Measurements from ENCODE around the gene HMGXB4. TPM values are rescaled to one million over a fixed set of nuclear protein-coding genes. Genes with fewer than 3 reads are reported as not detected.

The HMGXB4 gene
- total and polyA plus RNA-seq, 2 of the 13 experiments (the other 11 are each of a cell fraction or from before 2014, with no cell fraction given), result 13.9 to 16.3 TPM

DNA sequence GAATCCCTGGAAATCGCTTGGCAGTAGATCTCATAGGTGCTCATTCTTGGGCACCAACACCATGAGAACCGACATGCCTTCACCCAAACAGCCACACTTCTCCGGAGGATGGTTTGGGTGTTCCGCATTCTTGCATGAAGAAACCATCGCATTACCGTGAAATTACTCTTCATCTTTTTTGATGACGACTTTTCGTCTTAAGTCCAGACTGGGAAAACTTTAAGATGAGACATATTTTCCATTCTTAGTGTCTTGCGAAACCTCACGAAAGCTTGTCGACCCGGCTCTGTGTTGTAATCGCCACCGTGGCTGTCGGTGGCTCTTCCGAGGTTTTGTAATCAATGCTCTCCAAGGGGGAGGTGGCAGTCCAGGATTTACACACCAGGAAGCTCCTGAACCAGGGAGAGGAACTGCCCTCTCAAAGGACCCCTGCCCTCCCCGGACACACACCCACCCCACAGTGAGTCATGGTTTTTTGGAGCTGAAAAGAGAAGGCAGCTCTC is 44.1 kb downstream of the HMGXB4 start (continued):
- TF ChIP-seq, protein P1, sequence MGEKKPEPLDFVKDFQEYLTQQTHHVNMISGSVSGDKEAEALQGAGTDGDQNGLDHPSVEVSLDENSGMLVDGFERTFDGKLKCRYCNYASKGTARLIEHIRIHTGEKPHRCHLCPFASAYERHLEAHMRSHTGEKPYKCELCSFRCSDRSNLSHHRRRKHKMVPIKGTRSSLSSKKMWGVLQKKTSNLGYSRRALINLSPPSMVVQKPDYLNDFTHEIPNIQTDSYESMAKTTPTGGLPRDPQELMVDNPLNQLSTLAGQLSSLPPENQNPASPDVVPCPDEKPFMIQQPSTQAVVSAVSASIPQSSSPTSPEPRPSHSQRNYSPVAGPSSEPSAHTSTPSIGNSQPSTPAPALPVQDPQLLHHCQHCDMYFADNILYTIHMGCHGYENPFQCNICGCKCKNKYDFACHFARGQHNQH (CRISPR knock-in tag; IDR thresholded peaks at IDR 0.05), result no peak
- no peak for TF ChIP-seq ZBTB3 (CRISPR knock-in tag; IDR thresholded peaks at IDR 0.05; ENCODE audit: borderline replicate concordance, low read depth)
- TF ChIP-seq ZNF589 (CRISPR knock-in tag; conservative IDR thresholded peaks at IDR 0.05), result no peak
- no peak for TF ChIP-seq RBAK (CRISPR knock-in tag; IDR thresholded peaks at IDR 0.05)
- TF ChIP-seq RFX1 (IDR thresholded peaks at IDR 0.05), result no peak
- TF ChIP-seq MAF1 (CRISPR knock-in tag; IDR thresholded peaks at IDR 0.05; ENCODE audit: borderline replicate concordance), result no peak
- no peak for TF ChIP-seq ZZZ3 (CRISPR knock-in tag; IDR thresholded peaks at IDR 0.05; ENCODE audit: borderline replicate concordance)
- TF ChIP-seq PTBP1 (IDR thresholded peaks at IDR 0.05; ENCODE audit: low read depth, low read length, poor library complexity, severe bottlenecking), result no peak
- TF ChIP-seq REPIN1 (CRISPR knock-in tag; IDR thresholded peaks at IDR 0.05; ENCODE audit: borderline replicate concordance, low read depth), result no peak
- no peak for TF ChIP-seq KDM5A (IDR thresholded peaks at IDR 0.05; ENCODE audit: borderline replicate concordance, low read length)
- TF ChIP-seq, protein P2, sequence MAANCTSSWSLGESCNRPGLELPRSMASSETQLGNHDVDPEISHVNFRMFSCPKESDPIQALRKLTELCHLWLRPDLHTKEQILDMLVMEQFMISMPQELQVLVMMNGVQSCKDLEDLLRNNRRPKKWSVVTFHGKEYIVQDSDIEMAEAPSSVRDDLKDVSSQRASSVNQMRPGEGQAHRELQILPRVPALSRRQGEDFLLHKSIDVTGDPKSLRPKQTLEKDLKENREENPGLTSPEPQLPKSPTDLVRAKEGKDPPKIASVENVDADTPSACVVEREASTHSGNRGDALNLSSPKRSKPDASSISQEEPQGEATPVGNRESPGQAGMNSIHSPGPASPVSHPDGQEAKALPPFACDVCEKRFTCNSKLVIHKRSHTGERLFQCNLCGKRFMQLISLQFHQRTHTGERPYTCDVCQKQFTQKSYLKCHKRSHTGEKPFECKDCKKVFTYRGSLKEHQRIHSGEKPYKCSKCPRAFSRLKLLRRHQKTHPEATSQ (CRISPR knock-in tag; IDR thresholded peaks at IDR 0.05; ENCODE audit: borderline replicate concordance), result no peak
- TF ChIP-seq ZFP1 (CRISPR knock-in tag; IDR thresholded peaks at IDR 0.05), result no peak; the same call in 1 of the 2 replicates
- TF ChIP-seq, protein P3, sequence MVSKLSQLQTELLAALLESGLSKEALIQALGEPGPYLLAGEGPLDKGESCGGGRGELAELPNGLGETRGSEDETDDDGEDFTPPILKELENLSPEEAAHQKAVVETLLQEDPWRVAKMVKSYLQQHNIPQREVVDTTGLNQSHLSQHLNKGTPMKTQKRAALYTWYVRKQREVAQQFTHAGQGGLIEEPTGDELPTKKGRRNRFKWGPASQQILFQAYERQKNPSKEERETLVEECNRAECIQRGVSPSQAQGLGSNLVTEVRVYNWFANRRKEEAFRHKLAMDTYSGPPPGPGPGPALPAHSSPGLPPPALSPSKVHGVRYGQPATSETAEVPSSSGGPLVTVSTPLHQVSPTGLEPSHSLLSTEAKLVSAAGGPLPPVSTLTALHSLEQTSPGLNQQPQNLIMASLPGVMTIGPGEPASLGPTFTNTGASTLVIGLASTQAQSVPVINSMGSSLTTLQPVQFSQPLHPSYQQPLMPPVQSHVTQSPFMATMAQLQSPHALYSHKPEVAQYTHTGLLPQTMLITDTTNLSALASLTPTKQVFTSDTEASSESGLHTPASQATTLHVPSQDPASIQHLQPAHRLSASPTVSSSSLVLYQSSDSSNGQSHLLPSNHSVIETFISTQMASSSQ (IDR thresholded peaks at IDR 0.05; ENCODE audit: low read depth), result no peak
- TF ChIP-seq, protein P3 (CRISPR knock-in tag; IDR thresholded peaks at IDR 0.05; ENCODE audit: borderline replicate concordance), result no peak
- TF ChIP-seq ZNF282 (IDR thresholded peaks at IDR 0.05; ENCODE audit: partially characterized antibody), result no peak
- no peak for TF ChIP-seq CENPT (CRISPR knock-in tag; IDR thresholded peaks at IDR 0.05; ENCODE audit: low read depth)
- TF ChIP-seq ZNF563 (CRISPR knock-in tag; IDR thresholded peaks at IDR 0.05), result no peak
- TF ChIP-seq, protein P4, sequence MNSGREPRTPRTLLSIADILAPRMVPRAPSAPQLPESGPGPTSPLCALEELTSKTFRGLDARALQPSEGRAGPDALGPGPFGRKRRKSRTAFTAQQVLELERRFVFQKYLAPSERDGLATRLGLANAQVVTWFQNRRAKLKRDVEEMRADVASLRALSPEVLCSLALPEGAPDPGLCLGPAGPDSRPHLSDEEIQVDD (CRISPR knock-in tag; IDR thresholded peaks at IDR 0.05; ENCODE audit: borderline replicate concordance), result no peak
- TF ChIP-seq SCMH1 (CRISPR knock-in tag; IDR thresholded peaks at IDR 0.05; ENCODE audit: borderline replicate concordance), result no peak
- TF ChIP-seq, protein P5, sequence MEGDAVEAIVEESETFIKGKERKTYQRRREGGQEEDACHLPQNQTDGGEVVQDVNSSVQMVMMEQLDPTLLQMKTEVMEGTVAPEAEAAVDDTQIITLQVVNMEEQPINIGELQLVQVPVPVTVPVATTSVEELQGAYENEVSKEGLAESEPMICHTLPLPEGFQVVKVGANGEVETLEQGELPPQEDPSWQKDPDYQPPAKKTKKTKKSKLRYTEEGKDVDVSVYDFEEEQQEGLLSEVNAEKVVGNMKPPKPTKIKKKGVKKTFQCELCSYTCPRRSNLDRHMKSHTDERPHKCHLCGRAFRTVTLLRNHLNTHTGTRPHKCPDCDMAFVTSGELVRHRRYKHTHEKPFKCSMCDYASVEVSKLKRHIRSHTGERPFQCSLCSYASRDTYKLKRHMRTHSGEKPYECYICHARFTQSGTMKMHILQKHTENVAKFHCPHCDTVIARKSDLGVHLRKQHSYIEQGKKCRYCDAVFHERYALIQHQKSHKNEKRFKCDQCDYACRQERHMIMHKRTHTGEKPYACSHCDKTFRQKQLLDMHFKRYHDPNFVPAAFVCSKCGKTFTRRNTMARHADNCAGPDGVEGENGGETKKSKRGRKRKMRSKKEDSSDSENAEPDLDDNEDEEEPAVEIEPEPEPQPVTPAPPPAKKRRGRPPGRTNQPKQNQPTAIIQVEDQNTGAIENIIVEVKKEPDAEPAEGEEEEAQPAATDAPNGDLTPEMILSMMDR (CRISPR knock-in tag; IDR thresholded peaks at IDR 0.05), result peak; percentile 13; the same call in 1 of the 2 replicates
- TF ChIP-seq ZNF546 (CRISPR knock-in tag; conservative IDR thresholded peaks at IDR 0.05), result no peak
- TF ChIP-seq ZNF354B (CRISPR knock-in tag; IDR thresholded peaks at IDR 0.05), result no peak

Measured in HepG2 (cell line).